Mesenchymal stem cell (in vitro differentiated cells and primary cell): ENCODE results near the gene KLC1.

Experiments
- DNase-seq: peaks from one replicate; pipeline ENCODE4 v3.0.0-alpha.2; 2013
- H2AFZ ChIP-seq: one replicate; pipeline ENCODE4 v1.6.1; 2013; ENCODE audit warnings: low read depth, mild to moderate bottlenecking, control low read depth, inconsistent platforms, low read length, moderate library complexity
- H2AK5ac ChIP-seq: 2 replicates; pipeline ENCODE4 v1.6.1; 2013; ENCODE audit warnings: low read length, moderate library complexity, mild to moderate bottlenecking, inconsistent platforms; ENCODE audit not compliant: severe bottlenecking
- H2BK120ac ChIP-seq: one replicate; pipeline ENCODE4 v1.6.1; 2013; ENCODE audit warnings: low read depth, mild to moderate bottlenecking, inconsistent platforms, low read length, moderate library complexity
- H2BK12ac ChIP-seq, 2 experiments: one replicate each; pipeline ENCODE4 v1.6.1; 2013; ENCODE audit warnings: inconsistent platforms in 2 of 2, low read length in 2 of 2, mild to moderate bottlenecking in 2 of 2, moderate library complexity in 2 of 2, control low read depth in 1 of 2
- H2BK15ac ChIP-seq: one replicate; pipeline ENCODE4 v1.6.1; 2013; ENCODE audit warnings: mild to moderate bottlenecking, low read depth, inconsistent platforms; ENCODE audit not compliant: poor library complexity, severe bottlenecking
- H2BK5ac ChIP-seq: 2 replicates; pipeline ENCODE4 v1.6.1; 2013; ENCODE audit warnings: low read depth, mild to moderate bottlenecking, low read length, control low read depth, inconsistent platforms; ENCODE audit not compliant: poor library complexity, severe bottlenecking
- H3K14ac ChIP-seq, 2 experiments: one replicate each; pipeline ENCODE4 v1.6.1; 2013; ENCODE audit warnings: inconsistent platforms in 2 of 2, low read length in 2 of 2, control low read depth in 1 of 2, mild to moderate bottlenecking in 1 of 2, moderate library complexity in 1 of 2
- H3K18ac ChIP-seq, 2 experiments: one replicate each; pipeline ENCODE4 v1.6.1; 2013; ENCODE audit warnings: inconsistent platforms in 2 of 2, low read length in 2 of 2, control low read depth in 1 of 2, low read depth in 1 of 2, mild to moderate bottlenecking in 1 of 2
- H3K23ac ChIP-seq, 2 experiments: one replicate each; pipeline ENCODE4 v1.6.1; 2013; ENCODE audit warnings: inconsistent platforms in 2 of 2, low read length in 2 of 2, mild to moderate bottlenecking in 2 of 2, moderate library complexity in 2 of 2, control low read depth in 1 of 2
- H3K27ac ChIP-seq: 2 replicates; pipeline ENCODE4 v1.5.1; 2013; ENCODE audit warnings: mild to moderate bottlenecking, moderate library complexity, low read length, control low read depth, inconsistent platforms; ENCODE audit not compliant: poor library complexity, severe bottlenecking
- H3K27me3 ChIP-seq, 2 experiments: 2 replicates each; pipeline versions ENCODE4 v1.6.1 to v1.7.0; 2013; ENCODE audit warnings: low read length in 2 of 2, mild to moderate bottlenecking in 2 of 2, moderate library complexity in 2 of 2, control low read depth in 1 of 2, inconsistent platforms in 1 of 2; ENCODE audit not compliant: control insufficient read depth in 1 of 2, insufficient read depth in 1 of 2
- H3K36me3 ChIP-seq, 2 experiments: 2 replicates each; pipeline versions ENCODE4 v1.6.1 to v1.7.0; 2013; ENCODE audit warnings: low read length in 2 of 2, control low read depth in 1 of 2, inconsistent platforms in 1 of 2, low read depth in 1 of 2, mild to moderate bottlenecking in 1 of 2; ENCODE audit not compliant: insufficient read depth in 2 of 2, control insufficient read depth in 1 of 2
- H3K4ac ChIP-seq, 2 experiments: one replicate each; pipeline ENCODE4 v1.6.1; 2013; ENCODE audit warnings: inconsistent platforms in 2 of 2, low read length in 2 of 2, mild to moderate bottlenecking in 2 of 2, moderate library complexity in 2 of 2, control low read depth in 1 of 2, low read depth in 1 of 2
- H3K4me1 ChIP-seq: 2 replicates; pipeline ENCODE4 v1.6.1; 2013; ENCODE audit warnings: low read depth, low read length, control low read depth; ENCODE audit not compliant: control insufficient read depth, insufficient read depth
- H3K4me2 ChIP-seq: 2 replicates; pipeline ENCODE4 v1.6.1; 2013; ENCODE audit warnings: low read length, mild to moderate bottlenecking, inconsistent platforms; ENCODE audit not compliant: poor library complexity, severe bottlenecking
- H3K4me3 ChIP-seq, 2 experiments: 2 replicates each; pipeline versions ENCODE4 v1.5.1 to v1.7.0; 2013; ENCODE audit warnings: low read length in 2 of 2, mild to moderate bottlenecking in 2 of 2, control low read depth in 1 of 2, low read depth in 1 of 2; ENCODE audit not compliant: insufficient read depth in 1 of 2
- H3K79me1 ChIP-seq: replicated peaks from 2 replicates; pipeline ENCODE4 v1.6.1; 2013; ENCODE audit warnings: mild to moderate bottlenecking, control low read depth, low read length, inconsistent platforms; ENCODE audit not compliant: poor library complexity, severe bottlenecking
- H3K9ac ChIP-seq: 2 replicates; pipeline ENCODE4 v1.7.0; 2013; ENCODE audit warnings: mild to moderate bottlenecking, low read length, moderate library complexity
- H3K9me3 ChIP-seq: 2 replicates; pipeline ENCODE4 v1.7.0; 2013; ENCODE audit warnings: mild to moderate bottlenecking, low read length; ENCODE audit not compliant: control insufficient read depth
- H4K8ac ChIP-seq: one replicate; pipeline ENCODE4 v1.6.1; 2013; ENCODE audit warnings: inconsistent platforms, mild to moderate bottlenecking, low read length, moderate library complexity
- H4K91ac ChIP-seq: one replicate; pipeline ENCODE4 v1.6.1; 2013; ENCODE audit warnings: mild to moderate bottlenecking, low read length, inconsistent platforms
- WGBS: methylation state at CpG from one replicate; pipeline ENCODE4 v1.1.7; 2013; ENCODE audit warnings: mixed read lengths; 5-methylcytosine and 5-hydroxymethylcytosine counted together

The KLC1 gene

DNA sequence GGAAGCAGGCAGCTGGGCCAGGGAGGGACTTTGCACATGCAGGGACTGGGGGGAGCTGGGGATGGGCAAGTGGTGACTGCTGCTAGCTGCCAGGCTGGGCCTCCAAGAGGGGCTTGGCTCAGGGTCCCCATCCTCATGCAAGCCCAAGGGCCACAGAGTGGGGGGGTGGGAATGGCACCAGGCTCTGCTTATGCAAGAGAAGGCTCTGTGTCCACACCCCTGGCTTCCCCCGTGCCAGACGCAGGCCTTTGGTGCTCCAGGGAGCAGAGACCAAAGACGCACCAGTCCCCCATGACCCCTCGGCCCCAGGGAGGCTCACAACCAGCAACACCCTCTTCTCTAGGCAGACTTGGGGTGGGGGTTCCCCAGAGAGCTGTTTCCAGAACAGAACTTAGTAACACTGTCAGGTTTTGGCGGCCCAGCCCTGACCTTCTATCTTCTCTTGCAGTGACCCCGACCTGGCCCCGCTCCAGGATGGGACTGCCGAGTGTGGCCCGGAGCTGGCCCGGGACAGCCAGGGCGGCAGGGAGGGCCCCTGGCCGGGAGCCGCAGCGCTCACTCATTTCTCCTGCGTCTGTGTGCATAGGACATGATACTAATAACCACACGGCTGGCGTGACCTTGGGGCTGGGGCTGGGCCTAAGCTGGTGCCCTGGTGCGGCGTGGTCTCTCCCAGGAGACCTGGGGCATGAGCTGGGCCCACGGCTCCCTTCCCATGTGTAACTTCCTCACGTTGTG is 71.9 kb downstream of the KLC1 start:
- Histone ChIP-seq H3K23ac (peak overlapping the region in 1 of 2 experiments; percentile 18), H3K4me1 (peaks cover 40% of the 10 kb centered on the region), H2BK120ac (no peak overlapping the region), H2AK5ac (no peak overlapping the region), H3K9ac (no peak overlapping the region), H2AFZ (no peak overlapping the region), H2BK15ac (peak overlapping the region; percentile 15), H3K4me3 (no peak overlapping the region), H4K8ac (peak overlapping the region; percentile 33), H3K4ac (no peak overlapping the region), H4K91ac (no peak overlapping the region), H2BK12ac (peak overlapping the region in 1 of 2 experiments; percentile 68), H3K18ac (no peak overlapping the region), H3K79me1 (peaks cover 56% of the 10 kb centered on the region), H3K36me3 (peaks cover 77 to 84% of the 10 kb centered on the region in 2 experiments), H3K27me3 (no peaks in the 10 kb centered on the region), H2BK5ac (no peak overlapping the region), H3K4me2 (no peak overlapping the region), H3K14ac (no peak overlapping the region), H3K27ac (no peak overlapping the region), H3K9me3 (no peaks in the 10 kb centered on the region)
- 90% methylated on average over 19 of the region's 21 CpGs for WGBS
- DNase-seq = no peak

DNA sequence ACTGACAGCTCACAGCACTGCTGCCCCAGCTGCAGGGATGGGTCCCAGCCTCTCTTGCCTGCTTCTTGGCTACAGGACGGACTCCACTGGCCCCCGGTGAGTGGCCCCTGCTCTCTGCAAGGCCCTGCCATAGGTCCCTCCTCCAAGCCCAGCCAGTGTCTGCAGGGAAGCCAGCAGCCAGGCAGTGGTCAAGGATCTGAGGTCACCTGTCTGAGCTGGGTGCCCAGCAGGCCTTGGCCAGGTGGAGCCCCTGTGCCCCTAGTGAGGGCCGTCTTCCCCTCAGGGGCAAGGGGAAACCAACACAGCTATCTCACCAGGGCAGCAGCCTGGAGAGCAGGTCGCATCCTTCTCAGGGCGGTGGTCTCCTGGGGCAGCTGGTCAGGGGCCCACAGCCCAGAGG is 73.1 kb downstream of the KLC1 start:
- H2AK5ac ChIP-seq = no peak overlapping the region
- peaks cover 88 to 93% of the 10 kb centered on the region in 2 experiments for H3K36me3 ChIP-seq
- no peak overlapping the region for H4K91ac ChIP-seq
- no peak overlapping the region for H3K9ac ChIP-seq
- H2BK5ac ChIP-seq = no peak overlapping the region
- 79% methylated on average over 5 of the region's 5 CpGs for WGBS
- H3K27me3 ChIP-seq = no peaks in the 10 kb centered on the region
- H3K4ac ChIP-seq = no peak overlapping the region
- H2BK12ac ChIP-seq = no peak overlapping the region
- H2AFZ ChIP-seq = no peak overlapping the region
- peaks cover 65% of the 10 kb centered on the region for H3K79me1 ChIP-seq
- no peaks in the 10 kb centered on the region for H3K9me3 ChIP-seq
- H3K4me3 ChIP-seq = no peak overlapping the region
- H3K4me2 ChIP-seq = no peak overlapping the region
- no peak overlapping the region for H2BK120ac ChIP-seq
- no peak for DNase-seq
- H4K8ac ChIP-seq = peak overlapping the region; percentile 7
- peaks cover 35% of the 10 kb centered on the region for H3K4me1 ChIP-seq
- no peak overlapping the region for H3K14ac ChIP-seq
- H3K23ac ChIP-seq = no peak overlapping the region
- H2BK15ac ChIP-seq = no peak overlapping the region
- H3K27ac ChIP-seq = no peak overlapping the region
- H3K18ac ChIP-seq = no peak overlapping the region

GRCh38 chr14:103702497-103703432 is 73.8 kb downstream of the KLC1 start:
- 91% methylated on average over 28 of the region's 29 CpGs for WGBS
- no peak for DNase-seq

More at GRCh38 chr14:103702497-103703432, 73.8 kb downstream of the KLC1 start:
- H4K91ac ChIP-seq = no peak overlapping the region
- H3K36me3 ChIP-seq = peaks cover 88 to 96% of the 10 kb centered on the region in 2 experiments
- peaks cover 29% of the 10 kb centered on the region for H3K4me1 ChIP-seq
- H3K27me3 ChIP-seq = no peaks in the 10 kb centered on the region
- H2AK5ac ChIP-seq = no peak overlapping the region
- no peaks in the 10 kb centered on the region for H3K9me3 ChIP-seq
- no peak overlapping the region for H2BK120ac ChIP-seq
- no peak overlapping the region for H3K23ac ChIP-seq
- no peak overlapping the region for H2AFZ ChIP-seq
- peak overlapping the region; percentile 41 for H4K8ac ChIP-seq
- peaks cover 69% of the 10 kb centered on the region for H3K79me1 ChIP-seq
- no peak overlapping the region for H3K14ac ChIP-seq
- no peak overlapping the region for H3K27ac ChIP-seq
- no peak overlapping the region for H3K4ac ChIP-seq
- H2BK12ac ChIP-seq = no peak overlapping the region
- no peak overlapping the region for H3K9ac ChIP-seq
- peak overlapping the region in 1 of 2 experiments; percentile 14 for H3K18ac ChIP-seq
- no peak overlapping the region for H2BK15ac ChIP-seq
- peak overlapping the region in 1 of 2 experiments; percentile 17 for H3K4me3 ChIP-seq
- no peak overlapping the region for H3K4me2 ChIP-seq
- H2BK5ac ChIP-seq = no peak overlapping the region
